Right lobe of liver (tissue), 4 donors: ENCODE measurements around the gene KIAA0319L.

Experiments used
- CTCF ChIP-seq, 4 donors: fragments of 200-600 bp in 3 of 4; fragments of 450-650 bp in 1 of 4; IDR thresholded peaks; one replicate each; pipeline versions ENCODE4 v1.5.1 to v1.8.0; 2016 to 2022; ENCODE audit warnings: antibody characterized with exemption in 4 of 4, mild to moderate bottlenecking in 2 of 4
- POLR2A ChIP-seq: fragments of 450-650 bp; IDR thresholded peaks from one replicate; pipeline ENCODE4 v1.6.1; 2017; ENCODE audit warnings: antibody characterized with exemption, mild to moderate bottlenecking
- donor health status: DM: no; HTN: no; CAD: no.
- donor health status: DM: no; HTN: no; CAD: no.
- donor health status: DM: no; HTN: yes; CAD: no.

- TF ChIP-seq POLR2A (no peak), CTCF (IDR thresholded peaks at IDR 0.05) (no peak)
These were observed 20.5 kb downstream of the KIAA0319L start for GRCh38 chr1:35536556-35537162.
